H9 (cell line): ENCODE measurements around the gene ANXA8L1. TPM values are rescaled to one million over a fixed set of nuclear protein-coding genes. Genes with fewer than 3 reads are reported as not detected.
"Not testable (repeated sequence)": the region's sequence is repeated elsewhere in the genome, so short reads cannot be mapped to it uniquely, and the experiment has no call there.

Source experiments
- DNase-seq: peaks from one replicate; pipeline ENCODE4 v3.0.0-alpha.2; 2017
- H2AFZ ChIP-seq: one replicate; pipeline ENCODE4 v1.6.1; 2013; ENCODE audit warnings: mild to moderate bottlenecking, low read length, control low read depth, moderate library complexity
- H2AK5ac ChIP-seq: 2 replicates; pipeline ENCODE4 v1.6.1; 2013; ENCODE audit warnings: low read length, control low read depth, mixed read lengths; ENCODE audit not compliant: insufficient read length
- H2BK120ac ChIP-seq: one replicate; pipeline ENCODE4 v1.6.1; 2013; ENCODE audit warnings: low read depth, mild to moderate bottlenecking, low read length, control low read depth, inconsistent platforms; ENCODE audit not compliant: poor library complexity, severe bottlenecking
- H2BK12ac ChIP-seq: 2 replicates; pipeline ENCODE4 v1.6.1; 2013; ENCODE audit warnings: low read length, control low read depth, mixed read lengths, low read depth; ENCODE audit not compliant: insufficient read length
- H2BK15ac ChIP-seq: 2 replicates; pipeline ENCODE4 v1.6.1; 2013; ENCODE audit warnings: low read depth, low read length, control low read depth
- H2BK20ac ChIP-seq: one replicate; pipeline ENCODE4 v1.6.1; 2013; ENCODE audit warnings: low read depth, mild to moderate bottlenecking, low read length, control low read depth, inconsistent platforms; ENCODE audit not compliant: poor library complexity, severe bottlenecking
- H2BK5ac ChIP-seq: 2 replicates; pipeline ENCODE4 v1.6.1; 2013; ENCODE audit warnings: low read length, control low read depth, mixed read lengths; ENCODE audit not compliant: insufficient read length
- H3K14ac ChIP-seq: 2 replicates; pipeline ENCODE4 v1.6.1; 2013; ENCODE audit warnings: low read length, control low read depth; ENCODE audit not compliant: insufficient read depth
- H3K18ac ChIP-seq: 2 replicates; pipeline ENCODE4 v1.6.1; 2013; ENCODE audit warnings: low read depth, mild to moderate bottlenecking, mixed read lengths, low read length, control low read depth; ENCODE audit not compliant: insufficient read length
- H3K23ac ChIP-seq: 2 replicates; pipeline ENCODE4 v1.6.1; 2013; ENCODE audit warnings: low read length, control low read depth, mixed read lengths, low read depth; ENCODE audit not compliant: insufficient read length
- H3K23me2 ChIP-seq: 2 replicates; pipeline ENCODE4 v1.6.1; 2013; ENCODE audit warnings: low read depth, mild to moderate bottlenecking, mixed read lengths, low read length, control low read depth; ENCODE audit not compliant: insufficient read length, poor library complexity, severe bottlenecking
- H3K27ac ChIP-seq: 2 replicates; pipeline ENCODE4 v1.5.1; 2013; ENCODE audit warnings: low read length, control low read depth, mixed read lengths, low read depth; ENCODE audit not compliant: insufficient read length
- H3K27me3 ChIP-seq: 2 replicates; pipeline ENCODE4 v1.6.1; 2013; ENCODE audit warnings: low read length, control low read depth, inconsistent platforms; ENCODE audit not compliant: insufficient read depth
- H3K4ac ChIP-seq: 2 replicates; pipeline ENCODE4 v1.6.1; 2013; ENCODE audit warnings: low read depth, mild to moderate bottlenecking, control low read depth, inconsistent platforms, low read length, moderate library complexity
- H3K4me1 ChIP-seq: 2 replicates; pipeline ENCODE4 v1.6.1; 2013; ENCODE audit warnings: low read length, control low read depth, inconsistent platforms; ENCODE audit not compliant: insufficient read depth
- H3K4me2 ChIP-seq: 2 replicates; pipeline ENCODE4 v1.6.1; 2013; ENCODE audit warnings: low read length, control low read depth, mixed read lengths; ENCODE audit not compliant: insufficient read length, insufficient read depth
- H3K56ac ChIP-seq: 2 replicates; pipeline ENCODE4 v1.6.1; 2013; ENCODE audit warnings: low read depth, mild to moderate bottlenecking, mixed read lengths, low read length, control low read depth; ENCODE audit not compliant: insufficient read length
- H3K79me1 ChIP-seq: 2 replicates; pipeline ENCODE4 v1.6.1; 2013; ENCODE audit warnings: low read depth, mild to moderate bottlenecking, moderate library complexity, low read length, control low read depth, inconsistent platforms; ENCODE audit not compliant: insufficient read depth, poor library complexity, severe bottlenecking
- H3K79me2 ChIP-seq: 2 replicates; pipeline ENCODE4 v1.6.1; 2013; ENCODE audit warnings: low read length, control low read depth, inconsistent platforms; ENCODE audit not compliant: insufficient read depth
- H3K9ac ChIP-seq: 2 replicates; pipeline ENCODE4 v1.6.1; 2013; ENCODE audit warnings: low read length, control low read depth, mixed read lengths; ENCODE audit not compliant: insufficient read length; ENCODE audit errors: extremely low read depth
- H3K9me3 ChIP-seq: one replicate; pipeline ENCODE4 v1.6.1; 2013; ENCODE audit warnings: low read depth, low read length, inconsistent platforms; ENCODE audit not compliant: control insufficient read depth
- H3T11ph ChIP-seq: one replicate; pipeline ENCODE4 v1.6.1; 2013; ENCODE audit warnings: mild to moderate bottlenecking, low read length, control low read depth, inconsistent platforms
- H4K20me1 ChIP-seq: one replicate; pipeline ENCODE4 v1.6.1; 2013; ENCODE audit not compliant: control insufficient read depth, insufficient read length, insufficient read depth
- H4K5ac ChIP-seq: 2 replicates; pipeline ENCODE4 v1.6.1; 2013; ENCODE audit warnings: low read depth, mild to moderate bottlenecking, mixed read lengths, low read length, control low read depth; ENCODE audit not compliant: insufficient read length
- H4K8ac ChIP-seq: replicated peaks from 2 replicates; pipeline ENCODE4 v1.6.1; 2013; ENCODE audit warnings: low read length, control low read depth, mixed read lengths, low read depth; ENCODE audit not compliant: insufficient read length
- H4K91ac ChIP-seq: 2 replicates; pipeline ENCODE4 v1.6.1; 2013; ENCODE audit warnings: low read depth, mild to moderate bottlenecking, moderate library complexity, mixed read lengths, low read length, control low read depth; ENCODE audit not compliant: insufficient read length
- H3K27ac Mint-ChIP-seq, 3 experiments: 2 replicates in 2 of 3; 3 replicates in 1 of 3; pipeline ENCODE4 v1.8.0; 2020 to 2021; ENCODE audit warnings: mixed read lengths in 3 of 3, mild to moderate bottlenecking in 1 of 3, moderate library complexity in 1 of 3
- H3K27me3 Mint-ChIP-seq: 2 replicates; pipeline ENCODE4 v1.8.0; 2021; ENCODE audit warnings: low read depth, mild to moderate bottlenecking, moderate library complexity, mixed read lengths
- H3K36me3 Mint-ChIP-seq, 3 experiments: 2 replicates in 2 of 3; 3 replicates in 1 of 3; pipeline ENCODE4 v1.8.0; 2020 to 2021; ENCODE audit warnings: low read depth in 3 of 3, mixed read lengths in 3 of 3; ENCODE audit not compliant: insufficient read depth in 1 of 3
- H3K4me1 Mint-ChIP-seq, 2 experiments: 2 replicates each; pipeline ENCODE4 v1.8.0; 2020; ENCODE audit warnings: mixed read lengths in 2 of 2
- H3K4me3 Mint-ChIP-seq, 2 experiments: 2 replicates in 1 of 2; 3 replicates in 1 of 2; pipeline ENCODE4 v1.8.0; 2020 to 2021; ENCODE audit warnings: mild to moderate bottlenecking in 2 of 2, mixed read lengths in 2 of 2, moderate library complexity in 1 of 2
- H3K9me3 Mint-ChIP-seq, 2 experiments: 2 replicates in 1 of 2; 3 replicates in 1 of 2; pipeline ENCODE4 v1.8.0; 2020; ENCODE audit warnings: mild to moderate bottlenecking in 2 of 2, mixed read lengths in 2 of 2, moderate library complexity in 1 of 2
- WGBS: extraction: QIAGEN DNeasy Blood & Tissue Kit; methylation state at CpG from one replicate; pipeline ENCODE4 v1.1.7; 2013; ENCODE audit warnings: missing lambda C conversion rate, low lambda C conversion rate, mixed read lengths; ENCODE audit not compliant: insufficient read length; ENCODE audit errors: extremely low coverage; 5-methylcytosine and 5-hydroxymethylcytosine counted together
- total RNA-seq: library from RNA; stranded (reverse); gene quantifications from 2 replicates; pipeline ENCODE4 v1.2.1, GENCODE V29; 2021

ANXA8L1 gene
- total RNA-seq, 1 experiment from 2014 or later: not detected

DNA sequence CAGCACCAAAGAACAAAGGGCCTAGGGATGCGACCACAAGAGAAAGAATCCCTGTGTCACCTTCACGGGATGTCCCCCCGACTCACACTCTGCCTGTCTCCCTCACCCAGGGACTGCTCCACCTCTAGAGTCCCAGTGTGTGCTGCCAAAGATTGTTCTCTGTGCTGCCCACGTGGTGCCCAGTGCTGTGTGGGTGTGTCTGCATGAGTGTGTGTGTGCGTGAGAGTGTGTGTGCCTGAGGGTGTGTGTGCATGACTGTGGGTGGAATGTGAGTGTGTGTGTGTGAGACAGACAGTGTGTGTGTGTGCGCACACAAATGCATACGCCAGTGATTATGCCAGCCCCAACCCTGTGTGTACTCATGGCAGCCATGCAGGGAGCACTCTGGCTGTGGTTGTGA lies 10.3 kb downstream of the ANXA8L1 start:
- H3K23ac ChIP-seq, H2BK5ac ChIP-seq, H3K79me1 ChIP-seq, H3K9me3 ChIP-seq, H3K4ac ChIP-seq, H3K18ac ChIP-seq, H3K27me3 Mint-ChIP-seq, H3K36me3 Mint-ChIP-seq, H2BK20ac ChIP-seq, H3K27ac Mint-ChIP-seq, H4K8ac ChIP-seq, DNase-seq, H4K91ac ChIP-seq, H3K4me3 Mint-ChIP-seq, H3T11ph ChIP-seq, H3K4me2 ChIP-seq, H2BK15ac ChIP-seq, H3K9me3 Mint-ChIP-seq, H3K56ac ChIP-seq, H4K20me1 ChIP-seq, H3K27me3 ChIP-seq, H3K79me2 ChIP-seq, H3K23me2 ChIP-seq, H2AFZ ChIP-seq, H3K4me1 Mint-ChIP-seq, H2BK12ac ChIP-seq, H3K27ac ChIP-seq, H2AK5ac ChIP-seq, H3K4me1 ChIP-seq, H2BK120ac ChIP-seq, H3K9ac ChIP-seq, H4K5ac ChIP-seq, H3K14ac ChIP-seq: not testable (repeated sequence)
- no CpG with 5 or more reads among the region's 7 CpGs for WGBS

DNA sequence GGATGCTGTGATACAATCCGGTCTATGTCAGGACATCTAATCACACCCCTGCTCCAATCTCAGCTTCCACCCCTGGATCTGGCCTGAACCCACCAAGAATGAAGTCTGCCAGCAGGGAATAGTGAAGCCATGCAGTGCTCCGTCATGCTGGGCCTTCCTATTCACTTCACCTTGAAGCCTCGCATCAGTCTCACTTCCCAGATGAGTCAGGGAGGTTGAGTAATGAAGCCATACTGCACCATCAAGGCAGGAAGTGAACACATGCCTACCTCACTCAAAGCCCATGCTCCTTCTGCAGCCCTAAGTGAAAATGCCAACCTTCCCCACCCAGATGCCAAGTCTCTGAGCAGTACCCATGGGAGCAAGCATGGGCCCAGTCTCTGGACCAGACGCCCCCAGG lies 11.1 kb downstream of the ANXA8L1 start:
- H4K91ac ChIP-seq, H3K27ac ChIP-seq, H2BK5ac ChIP-seq, H3K4ac ChIP-seq, H3K27me3 ChIP-seq, H2BK15ac ChIP-seq, H3T11ph ChIP-seq, H4K5ac ChIP-seq, H3K4me1 ChIP-seq, DNase-seq, H3K18ac ChIP-seq, H3K9me3 Mint-ChIP-seq, H3K23ac ChIP-seq, H2BK20ac ChIP-seq, H3K4me3 Mint-ChIP-seq, H2AK5ac ChIP-seq, H3K9me3 ChIP-seq, H2AFZ ChIP-seq, H3K9ac ChIP-seq, H2BK120ac ChIP-seq, H2BK12ac ChIP-seq, H3K4me1 Mint-ChIP-seq, H3K27me3 Mint-ChIP-seq, H4K20me1 ChIP-seq, H4K8ac ChIP-seq, H3K23me2 ChIP-seq, H3K4me2 ChIP-seq, H3K79me1 ChIP-seq, H3K14ac ChIP-seq, H3K27ac Mint-ChIP-seq, H3K56ac ChIP-seq, H3K36me3 Mint-ChIP-seq, H3K79me2 ChIP-seq: not testable (repeated sequence)
- no CpG with 5 or more reads among the region's 4 CpGs for WGBS
